GM21619 (cell line): ENCODE results near the gene ZNF319.
A peak's percentile ranks its signal among the peaks of the same experiment; 100 is the strongest.

Experiments
- ATAC-seq: cut with Tn5 transposase; IDR thresholded peaks from one replicate; pipeline ENCODE4 v1.9.1; 2021; ENCODE audit not compliant: unreplicated experiment

ZNF319 gene

GRCh38 chr16:58037365-58038057 lies 37.0 kb upstream of the ZNF319 start:
- ATAC-seq, result no peak

- ATAC-seq, result no peak
Measured at GRCh38 chr16:58036943-58037342, 36.5 kb upstream of the ZNF319 start.

- ATAC-seq, result no peak
Measured at GRCh38 chr16:58035356-58036170, 35.1 kb upstream of the ZNF319 start.

GRCh38 chr16:58034774-58035173 lies 34.3 kb upstream of the ZNF319 start:
- ATAC-seq, result no peak

GRCh38 chr16:58034128-58034685 lies 33.7 kb upstream of the ZNF319 start:
- ATAC-seq, result no peak

- ATAC-seq, result no peak
Measured at GRCh38 chr16:58032710-58033293, 32.3 kb upstream of the ZNF319 start.

GRCh38 chr16:58031016-58031800 lies 30.7 kb upstream of the ZNF319 start:
- no peak for ATAC-seq

- ATAC-seq, result no peak
Measured at GRCh38 chr16:58030136-58030840, 29.8 kb upstream of the ZNF319 start.

GRCh38 chr16:58029410-58029809 lies 28.9 kb upstream of the ZNF319 start:
- no peak for ATAC-seq

- no peak for ATAC-seq
Measured at GRCh38 chr16:58028541-58029070, 28.1 kb upstream of the ZNF319 start.

- ATAC-seq, result no peak
Measured at GRCh38 chr16:58027916-58028455, 27.5 kb upstream of the ZNF319 start.

- no peak for ATAC-seq
Measured at GRCh38 chr16:58027161-58027915, 26.9 kb upstream of the ZNF319 start.

GRCh38 chr16:58026705-58027160 lies 26.3 kb upstream of the ZNF319 start:
- ATAC-seq, result no peak

- peak; percentile 25 for ATAC-seq
Measured at GRCh38 chr16:58026139-58026704, 25.8 kb upstream of the ZNF319 start.

- peak; percentile 43 for ATAC-seq
Measured at GRCh38 chr16:58025351-58026138, 25.1 kb upstream of the ZNF319 start, which contains the start of gene MMP15. Gene MMP15, plus strand, starts transcription at chr16:58025754. Its CDS starts 597 bp downstream, at chr16:58026351.

GRCh38 chr16:58024486-58025350 lies 24.2 kb upstream of the ZNF319 start:
- ATAC-seq, result no peak
